ENCODE data around the gene SCGB1C2.

The SCGB1C2 gene

GRCh38 chr17:177155-177554 is 39.8 kb downstream of the SCGB1C2 start:
- no peak overlapping the region for H3K4me3 ChIP-seq (ENCODE audit: control insufficient read depth, low read depth, low read length)
- no peak for TF ChIP-seq CTCF (IDR thresholded peaks at IDR 0.05; ENCODE audit: control insufficient read depth, insufficient read depth, low read depth, low read length, missing control alignments)
- no peak for DNase-seq (ENCODE audit: low read depth)

GRCh38 chr17:177762-178161 is 40.4 kb downstream of the SCGB1C2 start:
- no peak for DNase-seq (ENCODE audit: low read depth)
- TF ChIP-seq CTCF (IDR thresholded peaks at IDR 0.05; ENCODE audit: control insufficient read depth, insufficient read depth, low read depth, low read length, missing control alignments), result no peak

GRCh38 chr17:178292-179065 is 41.1 kb downstream of the SCGB1C2 start:
- no peak for TF ChIP-seq CTCF (IDR thresholded peaks at IDR 0.05; ENCODE audit: control insufficient read depth, insufficient read depth, low read depth, low read length, missing control alignments)
- DNase-seq (ENCODE audit: low read depth), result no peak
- H3K4me3 ChIP-seq (ENCODE audit: control insufficient read depth, low read depth, low read length), result no peak overlapping the region

More at GRCh38 chr17:177762-178161, 40.4 kb downstream of the SCGB1C2 start:
- H3K4me3 ChIP-seq (ENCODE audit: control insufficient read depth, low read depth, low read length), result no peak overlapping the region

GRCh38 chr17:179066-179432 is 41.7 kb downstream of the SCGB1C2 start:
- H3K4me3 ChIP-seq (ENCODE audit: control insufficient read depth, low read depth, low read length), result no peak overlapping the region
- no peak for TF ChIP-seq CTCF (IDR thresholded peaks at IDR 0.05; ENCODE audit: control insufficient read depth, insufficient read depth, low read depth, low read length, missing control alignments)
- DNase-seq (ENCODE audit: low read depth), result no peak

- DNase-seq (ENCODE audit: low read depth), result no peak
- no peak overlapping the region for H3K4me3 ChIP-seq (ENCODE audit: control insufficient read depth, low read depth, low read length)
- no peak for TF ChIP-seq CTCF (IDR thresholded peaks at IDR 0.05; ENCODE audit: control insufficient read depth, insufficient read depth, low read depth, low read length, missing control alignments)
Observed at GRCh38 chr17:179781-180380, 42.5 kb downstream of the SCGB1C2 start.

GRCh38 chr17:180381-181244 is 43.2 kb downstream of the SCGB1C2 start:
- TF ChIP-seq CTCF (IDR thresholded peaks at IDR 0.05; ENCODE audit: control insufficient read depth, insufficient read depth, low read depth, low read length, missing control alignments), result no peak
- no peak overlapping the region for H3K4me3 ChIP-seq (ENCODE audit: control insufficient read depth, low read depth, low read length)
- no peak for DNase-seq (ENCODE audit: low read depth)

All from AG09309 (cell line).